ENCODE measurements around the gene TRIP4. TPM values are rescaled to one million over a fixed set of nuclear protein-coding genes. Genes with fewer than 3 reads are reported as not detected.

The TRIP4 gene
- total RNA-seq, 1 experiment from 2014 or later = 6.0 TPM

GRCh38 chr15:64348455-64348854 lies 39.2 kb upstream of the TRIP4 start:
- Histone ChIP-seq H3K4me1 (ENCODE audit: insufficient read depth, low read length) (peaks cover 6% of the 10 kb centered on the region), H3K9ac (ENCODE audit: low read length) (no peak overlapping the region), H3K27ac (ENCODE audit: low read length) (no peak overlapping the region), H3K27me3 (ENCODE audit: low read length) (no peaks in the 10 kb centered on the region), H2AFZ (ENCODE audit: low read length) (no peak overlapping the region), H3K4me3 (ENCODE audit: low read length) (no peak overlapping the region), H3K9me3 (ENCODE audit: low read length) (no peaks in the 10 kb centered on the region), H3K4me2 (ENCODE audit: low read length) (no peak overlapping the region), H3K9me2 (replicated peaks; ENCODE audit: low read length) (no peaks in the 10 kb centered on the region), H3K79me2 (ENCODE audit: low read length) (peaks cover 50% of the 10 kb centered on the region), H3F3A (ENCODE audit: low read length, unreplicated experiment) (no peaks in the 10 kb centered on the region), H3K36me3 (ENCODE audit: low read depth, low read length) (no peaks in the 10 kb centered on the region), H4K20me1 (ENCODE audit: low read length) (no peaks in the 10 kb centered on the region)
- ATAC-seq = peak; percentile 50; the same call in 1 of the 2 replicates
- TF ChIP-seq EZH2phosphoT487 (IDR thresholded peaks at IDR 0.05; ENCODE audit: borderline replicate concordance, low read length) (no peak), EZH2 (IDR thresholded peaks at IDR 0.05; ENCODE audit: low read length, unreplicated experiment) (no peak), CTCF (conservative IDR thresholded peaks at IDR 0.05; ENCODE audit: low read depth, low read length) (no peak)
- ChIA-PET CTCF (no interaction called here), POLR2A (ENCODE audit: unreplicated experiment) (no interaction called here)
- DNase-seq = no peak
- no TSS peak for BruUV-seq (replicated peaks)
- intact Hi-C loops (cut with micrococcal nuclease) = no loop called here

DNA sequence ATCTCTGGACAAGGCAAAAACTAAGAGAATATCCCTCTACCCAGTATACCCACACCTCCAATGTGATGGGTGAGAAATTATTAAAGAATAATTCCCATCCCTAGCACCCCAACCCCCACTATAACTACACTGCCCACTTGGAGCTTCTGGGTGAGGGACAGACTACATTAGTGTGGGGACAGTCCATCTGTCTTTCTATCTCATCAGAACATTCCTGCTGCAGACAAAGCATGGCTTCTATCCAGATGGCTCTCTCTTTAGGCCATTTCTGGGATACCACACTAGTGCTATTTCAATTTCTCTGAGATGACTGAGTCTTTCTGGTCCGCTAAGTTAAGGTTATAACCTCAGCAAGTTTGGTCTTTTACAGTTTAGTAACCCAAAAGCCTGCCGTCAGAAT lies 38.3 kb upstream of the TRIP4 start:
- Histone ChIP-seq H3K79me2 (ENCODE audit: low read length) (peaks cover 56% of the 10 kb centered on the region), H3K9me2 (replicated peaks; ENCODE audit: low read length) (no peaks in the 10 kb centered on the region), H3K9me3 (ENCODE audit: low read length) (no peaks in the 10 kb centered on the region), H3K27ac (ENCODE audit: low read length) (no peak overlapping the region), H3K36me3 (ENCODE audit: low read depth, low read length) (no peaks in the 10 kb centered on the region), H3K27me3 (ENCODE audit: low read length) (no peaks in the 10 kb centered on the region), H3K4me1 (ENCODE audit: insufficient read depth, low read length) (no peaks in the 10 kb centered on the region; the same call in 1 of the 2 replicates), H2AFZ (ENCODE audit: low read length) (no peak overlapping the region), H3K4me2 (ENCODE audit: low read length) (no peak overlapping the region), H4K20me1 (ENCODE audit: low read length) (no peaks in the 10 kb centered on the region), H3K4me3 (ENCODE audit: low read length) (no peak overlapping the region), H3K9ac (ENCODE audit: low read length) (no peak overlapping the region), H3F3A (ENCODE audit: low read length, unreplicated experiment) (no peaks in the 10 kb centered on the region)
- no peak for ATAC-seq
- no peak for DNase-seq
- no peak for TF ChIP-seq CTCF (conservative IDR thresholded peaks at IDR 0.05; ENCODE audit: low read depth, low read length)
- no peak for TF ChIP-seq EZH2phosphoT487 (IDR thresholded peaks at IDR 0.05; ENCODE audit: borderline replicate concordance, low read length)
- no peak for TF ChIP-seq EZH2 (IDR thresholded peaks at IDR 0.05; ENCODE audit: low read length, unreplicated experiment)
- CTCF ChIA-PET = no interaction called here
- no TSS peak for BruUV-seq (replicated peaks)
- intact Hi-C loops (cut with micrococcal nuclease) = no loop called here
- POLR2A ChIA-PET (ENCODE audit: unreplicated experiment) = no interaction called here

- no TSS peak for BruUV-seq (replicated peaks)
- peak overlapping the region; percentile 37; the same call in 1 of the 2 replicates for H3K27ac ChIP-seq (ENCODE audit: low read length)
- ChIA-PET POLR2A (ENCODE audit: unreplicated experiment) (interaction anchor here (0.7 kb wide), 1 partner anchor 67 kb away, joined by 3 read pairs; no protein-coding TSS in a partner anchor), CTCF (no interaction called here)
- intact Hi-C loops (cut with micrococcal nuclease) = no loop called here
- H3K4me3 ChIP-seq (ENCODE audit: low read length) = no peak overlapping the region
- H3K27me3 ChIP-seq (ENCODE audit: low read length) = no peaks in the 10 kb centered on the region
- no peaks in the 10 kb centered on the region for H3K36me3 ChIP-seq (ENCODE audit: low read depth, low read length)
- peaks cover 5% of the 10 kb centered on the region; the same call in 1 of the 2 replicates for H3K4me1 ChIP-seq (ENCODE audit: insufficient read depth, low read length)
- peaks cover 61% of the 10 kb centered on the region for H3K79me2 ChIP-seq (ENCODE audit: low read length)
- H3K9me2 ChIP-seq (replicated peaks; ENCODE audit: low read length) = no peaks in the 10 kb centered on the region
- ATAC-seq (peak; percentile 8; the same call in 1 of the 2 replicates), DNase-seq (peak; percentile 25)
- no peak overlapping the region for H2AFZ ChIP-seq (ENCODE audit: low read length)
- no peak overlapping the region for H3K9ac ChIP-seq (ENCODE audit: low read length)
- H4K20me1 ChIP-seq (ENCODE audit: low read length) = no peaks in the 10 kb centered on the region
- TF ChIP-seq EZH2phosphoT487 (IDR thresholded peaks at IDR 0.05; ENCODE audit: borderline replicate concordance, low read length) (no peak), EZH2 (IDR thresholded peaks at IDR 0.05; ENCODE audit: low read length, unreplicated experiment) (no peak), CTCF (conservative IDR thresholded peaks at IDR 0.05; ENCODE audit: low read depth, low read length) (no peak)
- H3K4me2 ChIP-seq (ENCODE audit: low read length) = no peak overlapping the region
- no peaks in the 10 kb centered on the region for H3K9me3 ChIP-seq (ENCODE audit: low read length)
- H3F3A ChIP-seq (ENCODE audit: low read length, unreplicated experiment) = no peaks in the 10 kb centered on the region
These were observed 36.4 kb upstream of the TRIP4 start for GRCh38 chr15:64351265-64351664.
